GM12878 (cell line): ENCODE data around the gene DYNC1H1. TPM values are rescaled to one million over a fixed set of nuclear protein-coding genes. Genes with fewer than 3 reads are reported as not detected.

Experiments
- ATAC-seq: fragments of 200-7000 bp; cut with Tn5 transposase; 3 replicates; pipeline ENCODE4 v1.9.1; 2020; ENCODE audit warnings: mild to moderate bottlenecking, moderate library complexity
- BruUV-seq: library from RNA; stranded (reverse); fragments of 400-500 nt; replicated peaks from 2 replicates; lab custom pipeline; 2021; lab: Mats Ljungman, UMichigan
- CTCF ChIA-PET: fragments of 300-600 bp; sonication (Branson Sonifier 250); formaldehyde crosslinking; extraction: SDS; loops from one replicate; lab custom pipeline; 2021; ENCODE audit warnings: inconsistent platforms; lab: Yijun Ruan, JAX
- POLR2A ChIA-PET: fragments of 350-600 bp; formaldehyde crosslinking; extraction: SDS; loops from one replicate; lab custom pipeline; 2021; ENCODE audit warnings: inconsistent platforms; lab: Charles Lee
- RAD21 ChIA-PET: fragments of 300-600 bp; sonication (Branson Sonifier 250); formaldehyde crosslinking; loops from one replicate; lab custom pipeline; 2023; ENCODE audit warnings: antibody characterized with exemption; ENCODE audit not compliant: unreplicated experiment; lab: Charles Lee
- SMC1A ChIA-PET: fragments of 300-600 bp; sonication (Branson Sonifier 250); formaldehyde crosslinking; loops from one replicate; lab custom pipeline; 2023; ENCODE audit not compliant: unreplicated experiment, uncharacterized antibody; lab: Charles Lee
- DNase-seq: peaks from one replicate; pipeline ENCODE4 v3.0.0-alpha.2; 2011; ENCODE audit warnings: low read depth, low spot score
- FAIRE-seq: peaks from 3 replicates; lab custom pipeline; 2011; peaks lifted over from hg19 to GRCh38; lab: Jason Lieb, UNC
- H2AFZ ChIP-seq: 2 replicates; pipeline ENCODE4 v1.6.0; 2011; ENCODE audit warnings: low read depth, low read length, control low read depth; ENCODE audit not compliant: control insufficient read depth
- H3K27ac ChIP-seq: 2 replicates; pipeline ENCODE4 v1.5.1; 2011; ENCODE audit warnings: control low read depth; ENCODE audit not compliant: control insufficient read depth, insufficient read depth
- H3K27me3 ChIP-seq, 2 experiments: replicated peaks in 1 of 2; 2 replicates each; pipeline versions ENCODE4 v1.6.0 to v1.6.1; 2011; ENCODE audit warnings: low read length in 1 of 2; ENCODE audit not compliant: control insufficient read depth in 2 of 2, insufficient read depth in 2 of 2
- H3K36me3 ChIP-seq, 2 experiments: 2 replicates each; pipeline ENCODE4 v1.5.1; 2011; ENCODE audit warnings: low read length in 1 of 2; ENCODE audit not compliant: control insufficient read depth in 2 of 2, insufficient read depth in 2 of 2
- H3K4me1 ChIP-seq: 2 replicates; pipeline ENCODE4 v1.6.1; 2011; ENCODE audit warnings: mild to moderate bottlenecking, low read length, moderate library complexity, mixed read lengths; ENCODE audit not compliant: control insufficient read depth, insufficient read depth
- H3K4me2 ChIP-seq: 2 replicates; pipeline ENCODE4 v1.6.0; 2011; ENCODE audit warnings: control low read depth; ENCODE audit not compliant: control insufficient read depth, insufficient read depth
- H3K4me3 ChIP-seq: fragments of 200-600 bp; sonication (generic); 2 replicates; pipeline ENCODE4 v1.5.1; 2016
- H3K79me2 ChIP-seq: 2 replicates; pipeline ENCODE4 v1.6.0; 2011; ENCODE audit warnings: low read length; ENCODE audit not compliant: control insufficient read depth, insufficient read depth
- H3K9ac ChIP-seq: 2 replicates; pipeline ENCODE4 v1.8.0; 2011; ENCODE audit warnings: low read length, control low read depth, mixed read lengths; ENCODE audit not compliant: control insufficient read depth, insufficient read depth
- H3K9me3 ChIP-seq: replicated peaks from 3 replicates; pipeline ENCODE4 v1.5.1; 2011; ENCODE audit warnings: mild to moderate bottlenecking, low read length; ENCODE audit not compliant: control insufficient read depth, insufficient read depth
- H4K20me1 ChIP-seq: 2 replicates; pipeline ENCODE4 v1.6.0; 2011; ENCODE audit not compliant: control insufficient read depth, insufficient read depth
- BHLHE40 ChIP-seq, 2 experiments: fragments of 450-650 bp in 1 of 2; IDR thresholded peaks; 2 replicates each; pipeline ENCODE4 v1.6.1; 2011 to 2017; ENCODE audit warnings: low read depth in 2 of 2, borderline replicate concordance in 1 of 2, improper control_type of control experiment in 1 of 2, low read length in 1 of 2, mild to moderate bottlenecking in 1 of 2
- CHD1 ChIP-seq: IDR thresholded peaks from 2 replicates; pipeline ENCODE4 v1.6.1; 2012; ENCODE audit warnings: low read depth, low read length, improper control_type of control experiment
- CHD2 ChIP-seq: IDR thresholded peaks from 2 replicates; pipeline ENCODE4 v1.6.1; 2011; ENCODE audit warnings: low read depth, low read length, improper control_type of control experiment, borderline replicate concordance
- ESRRA ChIP-seq: IDR thresholded peaks from 2 replicates; pipeline ENCODE4 v1.6.1; 2012; ENCODE audit warnings: mild to moderate bottlenecking, low read length, improper control_type of control experiment
- HDAC2 ChIP-seq: fragments of 200-600 bp; sonication (generic); IDR thresholded peaks from 2 replicates; pipeline ENCODE4 v1.6.1; 2017
- KDM1A ChIP-seq: fragments of 200-600 bp; sonication (generic); IDR thresholded peaks from 2 replicates; pipeline ENCODE4 v1.6.1; 2016; ENCODE audit warnings: borderline replicate concordance
- SREBF2 ChIP-seq: IDR thresholded peaks from 2 replicates; pipeline ENCODE4 v1.6.1; 2012; ENCODE audit warnings: mild to moderate bottlenecking, low read length
- USF2 ChIP-seq: IDR thresholded peaks from 2 replicates; pipeline ENCODE4 v1.6.1; 2011; ENCODE audit warnings: low read depth, low read length, improper control_type of control experiment, borderline replicate concordance
- ZSCAN29 ChIP-seq: fragments of 450-650 bp; IDR thresholded peaks from 2 replicates; pipeline ENCODE4 v1.6.1; 2017; ENCODE audit warnings: mild to moderate bottlenecking, moderate library complexity
- WGBS: methylation state at CpG from one replicate; pipeline ENCODE4 v1.1.6; 2016; ENCODE audit warnings: low lambda C conversion rate; ENCODE audit not compliant: insufficient replicate concordance, insufficient coverage; ENCODE audit errors: missing lambda C conversion rate; 5-methylcytosine and 5-hydroxymethylcytosine counted together
- in situ Hi-C: fragments of 300-500 bp; cut with MboI; formaldehyde crosslinking; loops from 9 replicates; pipeline ENCODE4 v1.14.3; 2018; ENCODE audit warnings: mixed read lengths
- intact Hi-C: fragments of 100-400 bp; cut with micrococcal nuclease; formaldehyde crosslinking; loops from one replicate; pipeline ENCODE4 v1.14.2; 2022; ENCODE audit not compliant: unreplicated experiment
- polyA plus RNA-seq, 11 experiments: library from polyadenylated mRNA; depleted of rRNA in 4 of 11; unstranded in 6 of 11; stranded (reverse) in 5 of 11; fragments of >200 nt; fragmentation: Nextera tagmentation in 4 of 11; fragmentation: Illumina TruSeq in 1 of 11; extraction: Ambion mirVana in 4 of 11; extraction: Trizol in 1 of 11; gene quantifications; 1 replicate in 1 of 11; 2 replicates in 10 of 11; pipeline versions ENCODE4 v1.2.1 to v1.2.3, GENCODE V29; 2011 to 2016; ENCODE audit warnings: inconsistent platforms in 2 of 11, missing spikeins in 2 of 11, low read depth in 1 of 11
- total RNA-seq, 4 experiments: library from RNA; depleted of rRNA in 3 of 4; stranded (reverse); fragments of >200 nt in 3 of 4; fragmentation: Illumina TruSeq in 1 of 4; extraction: Trizol in 1 of 4; gene quantifications; 2 replicates each; pipeline versions ENCODE4 v1.2.1 to v1.2.3, GENCODE V29; 2013 to 2021

Gene DYNC1H1
- total and polyA plus RNA-seq, 10 of the 15 experiments (the other 5 are each of a cell fraction or from before 2014, with no cell fraction given): 38.4 to 291 (median 111) TPM

- no peak for FAIRE-seq
- H3K27me3 ChIP-seq: no peaks in the 10 kb centered on the region
- no peak overlapping the region for H3K27ac ChIP-seq
- H3K4me3 ChIP-seq: no peak overlapping the region
- BruUV-seq: no TSS peak
- H3K4me2 ChIP-seq: no peak overlapping the region
- no peaks in the 10 kb centered on the region for H4K20me1 ChIP-seq
- no peak for TF ChIP-seq ZSCAN29
- TF ChIP-seq BHLHE40 (IDR thresholded peaks at IDR 0.05; ENCODE audit: borderline replicate concordance in 1 of 2, low read depth in 2 of 2, low read length in 1 of 2): no peak
- TF ChIP-seq HDAC2: no peak
- TF ChIP-seq KDM1A: no peak
- no peak for TF ChIP-seq ESRRA
- no peak for TF ChIP-seq SREBF2
- no peak for TF ChIP-seq CHD1
- TF ChIP-seq USF2: no peak
- no peak for TF ChIP-seq CHD2
- WGBS: 65% methylated on average over 11 of the region's 13 CpGs
- no peak for DNase-seq
- H3K9ac ChIP-seq: no peak overlapping the region
- ATAC-seq: no peak
- H3K36me3 ChIP-seq: no peaks in the 10 kb centered on the region
- SMC1A ChIA-PET: interaction anchor here (0.8 to 5.3 kb wide), 5 partner anchors 9 to 253 kb away, joined by 3 to 28 read pairs (median 6); no protein-coding TSS in a partner anchor
- CTCF ChIA-PET: interaction anchor here (1.1 to 7.8 kb wide), 6 partner anchors 14 to 251 kb away, joined by 3 to 58 read pairs (median 7); no protein-coding TSS in a partner anchor
- intact Hi-C loops: no loop called here
- no peaks in the 10 kb centered on the region for H3K4me1 ChIP-seq
- RAD21 ChIA-PET: interaction anchor here (0.6 to 1.7 kb wide), 5 partner anchors 10 to 160 kb away, joined by 3 to 4 read pairs (median 3); no protein-coding TSS in a partner anchor
- no peaks in the 10 kb centered on the region for H3K79me2 ChIP-seq
- no peaks in the 10 kb centered on the region for H3K9me3 ChIP-seq
- in situ Hi-C loops: no loop called here
- H2AFZ ChIP-seq: no peak overlapping the region
- POLR2A ChIA-PET: interaction anchor here (0.6 to 1.2 kb wide), 3 partner anchors 9 to 355 kb away, joined by 4 to 5 read pairs (median 5); no protein-coding TSS in a partner anchor
Observed at GRCh38 chr14:101957406-101958234, 6.8 kb upstream of the DYNC1H1 start.
